Skeletal muscle satellite cell (primary cell): ENCODE data around the gene LMAN2L.

Source experiments
- H3K27me3 ChIP-seq: 2 replicates; pipeline ENCODE4 v1.7.0; 2013; ENCODE audit warnings: low read length; ENCODE audit not compliant: control insufficient read depth, insufficient read depth
- H3K36me3 ChIP-seq: 2 replicates; pipeline ENCODE4 v1.7.0; 2013; ENCODE audit warnings: mild to moderate bottlenecking, control low read depth, low read length; ENCODE audit not compliant: insufficient read depth
- H3K4me1 ChIP-seq: 2 replicates; pipeline ENCODE4 v1.7.0; 2013; ENCODE audit warnings: low read length; ENCODE audit not compliant: control insufficient read depth, insufficient read depth
- H3K4me2 ChIP-seq: 2 replicates; pipeline ENCODE4 v1.7.0; 2013; ENCODE audit warnings: mild to moderate bottlenecking, low read length
- H3K4me3 ChIP-seq: 2 replicates; pipeline ENCODE4 v1.7.0; 2013; ENCODE audit warnings: low read length
- H3K9ac ChIP-seq: 2 replicates; pipeline ENCODE4 v1.7.0; 2013; ENCODE audit warnings: mild to moderate bottlenecking, low read depth, low read length, moderate library complexity
- H3K9me3 ChIP-seq: replicated peaks from 2 replicates; pipeline ENCODE4 v1.7.0; 2013; ENCODE audit warnings: mild to moderate bottlenecking, control low read depth, low read length

LMAN2L gene

DNA sequence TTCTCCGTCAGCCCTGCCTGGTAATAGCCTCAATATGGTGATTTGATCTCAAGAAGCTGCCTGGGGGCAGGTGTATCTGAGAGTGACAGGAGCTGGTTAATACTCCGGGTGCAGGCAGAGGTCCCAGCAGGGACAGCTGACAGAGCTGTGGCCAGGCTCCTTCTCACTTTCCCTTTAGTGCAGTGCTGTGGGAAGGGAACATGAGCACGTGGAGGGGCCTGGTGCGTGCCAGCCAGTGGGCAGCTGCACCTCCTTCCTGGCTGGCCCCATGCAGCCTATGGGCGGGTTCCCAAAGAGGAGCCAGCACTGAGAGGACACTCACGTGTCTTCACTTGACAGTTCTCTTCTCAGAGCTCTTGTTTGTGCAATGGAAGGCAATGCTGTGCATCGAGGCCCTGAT is 29.9 kb upstream of the LMAN2L start:
- no peak overlapping the region for H3K4me3 ChIP-seq
- no peak overlapping the region for H3K4me2 ChIP-seq
- H3K27me3 ChIP-seq: no peaks in the 10 kb centered on the region
- no peaks in the 10 kb centered on the region for H3K36me3 ChIP-seq
- H3K9me3 ChIP-seq: no peaks in the 10 kb centered on the region
- H3K9ac ChIP-seq: no peak overlapping the region
- H3K4me1 ChIP-seq: no peaks in the 10 kb centered on the region

DNA sequence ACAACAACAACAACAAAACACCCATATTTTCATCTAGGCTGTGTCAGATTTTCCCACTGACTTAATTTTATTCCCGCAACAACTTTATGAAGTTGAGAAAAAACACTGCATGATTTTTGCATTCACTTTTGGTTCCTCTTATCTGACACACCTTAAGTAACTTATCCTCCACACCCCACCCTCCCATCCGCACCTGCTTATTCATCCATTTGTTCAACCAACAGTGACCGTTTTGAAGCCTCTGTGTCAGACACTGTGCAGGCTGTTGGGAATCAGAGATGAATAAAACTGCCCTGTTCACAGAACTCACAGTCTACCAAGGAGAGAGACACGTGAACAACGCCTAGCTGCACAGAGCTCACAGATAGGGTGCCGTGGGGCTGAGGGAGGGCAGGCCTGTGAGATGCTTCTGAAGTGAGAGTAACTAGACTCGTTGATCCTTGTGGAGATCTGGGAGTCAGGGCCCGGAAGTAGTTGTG is 28.3 kb upstream of the LMAN2L start:
- H3K4me3 ChIP-seq: no peak overlapping the region
- no peaks in the 10 kb centered on the region for H3K27me3 ChIP-seq
- H3K9ac ChIP-seq: no peak overlapping the region
- no peaks in the 10 kb centered on the region for H3K9me3 ChIP-seq
- no peak overlapping the region for H3K4me2 ChIP-seq
- H3K4me1 ChIP-seq: peaks cover 12% of the 10 kb centered on the region
- no peaks in the 10 kb centered on the region for H3K36me3 ChIP-seq

DNA sequence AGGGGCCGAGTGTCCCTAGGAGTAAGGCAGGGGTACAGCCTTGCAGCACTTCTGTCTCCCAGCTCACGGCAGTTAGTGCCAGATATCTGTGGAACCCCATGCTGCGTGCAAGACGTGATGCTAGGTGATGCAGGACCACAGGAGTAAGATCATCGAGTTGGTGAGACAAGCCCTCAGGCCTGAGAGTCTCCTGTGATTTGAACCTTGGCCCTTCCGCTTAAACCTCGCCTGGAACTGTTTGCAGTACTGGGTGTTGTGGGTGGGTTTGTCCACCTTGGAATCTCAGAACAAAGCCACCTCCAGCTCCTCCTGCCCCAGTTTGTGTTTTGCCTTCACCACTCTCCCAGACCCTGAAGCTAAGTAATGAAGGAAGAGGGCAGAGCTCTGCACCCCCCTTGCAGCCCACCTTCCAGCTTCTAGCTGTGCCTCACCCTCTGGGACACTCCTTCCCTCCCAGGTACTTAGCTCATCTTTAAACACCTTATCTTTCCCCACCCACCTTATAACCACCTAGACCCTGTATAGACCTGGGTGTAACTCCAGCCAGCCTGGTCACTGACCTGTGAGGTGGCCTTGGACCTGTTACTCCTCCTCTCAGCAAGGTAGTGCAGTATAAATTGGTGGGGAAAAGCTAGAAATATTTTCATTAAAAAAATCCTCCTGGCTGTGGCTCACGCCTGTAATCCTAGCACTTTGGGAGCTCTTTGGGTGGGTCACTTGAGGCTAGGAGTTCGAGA is 27.4 kb upstream of the LMAN2L start:
- H3K4me1 ChIP-seq: peaks cover 20% of the 10 kb centered on the region
- H3K9ac ChIP-seq: no peak overlapping the region

DNA sequence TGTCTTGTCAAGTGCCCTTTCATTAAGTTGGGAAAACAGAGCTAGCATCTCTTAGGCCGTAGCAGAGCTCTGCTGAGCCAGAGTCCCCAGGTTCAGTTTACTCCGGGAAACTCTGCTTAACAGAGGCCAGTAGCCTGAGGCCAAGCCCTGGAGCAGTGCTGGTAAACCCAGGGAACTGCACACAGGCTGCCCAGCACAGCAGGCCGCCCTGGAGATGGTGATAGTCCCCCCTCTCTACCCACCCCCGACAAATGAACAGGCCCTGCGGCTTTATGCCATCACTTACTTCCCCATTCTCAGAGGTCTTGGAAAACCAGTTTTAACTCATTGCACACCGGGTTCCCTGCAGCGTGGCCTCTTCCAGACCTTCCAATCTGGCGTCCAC is 24.4 kb upstream of the LMAN2L start:
- H3K4me1 ChIP-seq: peaks cover 39% of the 10 kb centered on the region

More for the DNA sequence above, 27.4 kb upstream of the LMAN2L start:
- Histone ChIP-seq H3K4me2 (no peak overlapping the region), H3K27me3 (no peaks in the 10 kb centered on the region), H3K4me3 (no peak overlapping the region), H3K36me3 (no peaks in the 10 kb centered on the region), H3K9me3 (no peaks in the 10 kb centered on the region)

DNA sequence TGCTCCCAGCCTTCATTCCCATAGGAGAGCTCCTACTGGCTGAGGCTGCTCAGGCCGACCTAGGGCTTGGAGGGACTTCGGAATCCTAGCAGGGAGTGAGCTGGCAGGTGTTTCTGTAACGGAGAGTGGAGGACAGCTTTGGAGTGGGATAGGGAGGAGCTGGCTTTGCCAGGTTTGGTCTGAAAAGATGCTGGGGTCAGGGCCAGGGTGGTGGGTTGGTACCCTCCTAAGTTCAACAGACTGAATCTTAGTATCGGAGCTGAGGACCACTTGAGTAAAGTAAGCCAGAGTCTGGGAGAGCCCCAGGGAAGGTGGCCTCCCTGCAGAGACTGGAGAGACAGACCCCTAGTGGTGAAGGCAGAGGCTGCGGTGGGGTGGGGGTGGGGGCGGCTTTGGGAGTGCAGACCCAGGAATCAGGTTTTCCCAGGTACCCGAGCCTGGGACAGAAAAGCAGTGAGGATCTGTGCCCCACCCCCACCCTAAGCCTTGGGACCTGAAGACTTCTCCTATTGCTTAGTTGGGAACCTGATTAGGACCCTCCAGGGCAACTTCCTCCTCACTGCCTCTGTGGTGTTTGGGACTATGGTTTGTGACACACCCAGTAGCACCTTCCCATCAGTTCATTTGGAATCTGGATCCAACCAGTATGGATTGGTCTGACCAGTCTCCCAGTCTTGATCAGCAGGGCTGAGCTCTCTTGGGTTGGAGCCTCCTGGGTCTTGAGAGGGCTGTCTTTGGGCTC is 23.8 kb upstream of the LMAN2L start:
- Histone ChIP-seq H3K4me3 (peak overlapping the region; percentile 60), H3K9me3 (no peaks in the 10 kb centered on the region), H3K36me3 (no peaks in the 10 kb centered on the region), H3K4me2 (peak overlapping the region; percentile 99), H3K9ac (peak overlapping the region; percentile 19), H3K27me3 (no peaks in the 10 kb centered on the region), H3K4me1 (peaks cover 39% of the 10 kb centered on the region)

More for the DNA sequence above, 24.4 kb upstream of the LMAN2L start:
- no peaks in the 10 kb centered on the region for H3K27me3 ChIP-seq
- H3K36me3 ChIP-seq: no peaks in the 10 kb centered on the region
- H3K4me3 ChIP-seq: peak overlapping the region; percentile 39
- peak overlapping the region; percentile 19 for H3K9ac ChIP-seq
- no peaks in the 10 kb centered on the region for H3K9me3 ChIP-seq
- H3K4me2 ChIP-seq: peak overlapping the region; percentile 99

DNA sequence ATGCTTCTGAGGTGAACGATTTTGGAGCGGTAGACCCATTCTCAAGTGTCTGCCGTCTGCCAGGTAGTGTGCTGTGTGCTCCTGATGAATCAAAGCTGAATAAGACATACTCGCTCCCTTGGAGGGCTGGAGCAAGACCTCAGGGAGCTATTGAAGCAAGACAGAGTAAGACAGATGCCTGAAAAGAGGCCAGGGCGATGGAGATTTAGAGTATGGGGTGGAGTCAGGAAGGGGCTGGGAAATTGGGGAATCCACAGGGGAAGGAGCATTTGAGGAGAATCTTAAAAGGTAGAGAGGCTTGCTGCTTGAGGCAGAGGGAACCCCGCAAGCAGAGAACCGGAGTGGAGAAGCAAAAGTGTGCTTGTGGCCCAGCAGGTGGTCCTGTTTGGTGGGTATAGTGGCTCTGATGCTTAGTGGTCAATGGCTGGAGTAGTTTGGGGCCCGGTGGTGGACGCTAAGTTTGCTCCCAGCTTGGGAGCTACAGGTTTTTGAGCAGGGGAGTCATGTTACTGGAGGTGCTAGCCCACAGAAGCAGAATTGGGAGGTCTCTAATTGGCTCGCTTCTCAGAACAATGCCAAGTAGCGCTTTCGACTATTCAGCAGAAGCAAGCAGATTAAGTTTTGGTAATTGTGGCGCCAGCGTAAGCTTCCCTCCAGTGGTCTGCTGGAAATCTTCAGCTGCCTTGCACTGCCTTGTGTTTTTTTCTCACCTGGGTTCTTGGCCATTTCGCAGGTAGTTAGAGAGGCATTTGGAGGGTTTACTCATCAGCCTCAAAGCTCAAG is 22.9 kb upstream of the LMAN2L start:
- H3K4me2 ChIP-seq: peak overlapping the region; percentile 99
- peaks cover 39% of the 10 kb centered on the region for H3K4me1 ChIP-seq
- peak overlapping the region; percentile 60 for H3K4me3 ChIP-seq
- no peak overlapping the region for H3K9ac ChIP-seq
- H3K27me3 ChIP-seq: no peaks in the 10 kb centered on the region
- H3K36me3 ChIP-seq: no peaks in the 10 kb centered on the region
- H3K9me3 ChIP-seq: no peaks in the 10 kb centered on the region

DNA sequence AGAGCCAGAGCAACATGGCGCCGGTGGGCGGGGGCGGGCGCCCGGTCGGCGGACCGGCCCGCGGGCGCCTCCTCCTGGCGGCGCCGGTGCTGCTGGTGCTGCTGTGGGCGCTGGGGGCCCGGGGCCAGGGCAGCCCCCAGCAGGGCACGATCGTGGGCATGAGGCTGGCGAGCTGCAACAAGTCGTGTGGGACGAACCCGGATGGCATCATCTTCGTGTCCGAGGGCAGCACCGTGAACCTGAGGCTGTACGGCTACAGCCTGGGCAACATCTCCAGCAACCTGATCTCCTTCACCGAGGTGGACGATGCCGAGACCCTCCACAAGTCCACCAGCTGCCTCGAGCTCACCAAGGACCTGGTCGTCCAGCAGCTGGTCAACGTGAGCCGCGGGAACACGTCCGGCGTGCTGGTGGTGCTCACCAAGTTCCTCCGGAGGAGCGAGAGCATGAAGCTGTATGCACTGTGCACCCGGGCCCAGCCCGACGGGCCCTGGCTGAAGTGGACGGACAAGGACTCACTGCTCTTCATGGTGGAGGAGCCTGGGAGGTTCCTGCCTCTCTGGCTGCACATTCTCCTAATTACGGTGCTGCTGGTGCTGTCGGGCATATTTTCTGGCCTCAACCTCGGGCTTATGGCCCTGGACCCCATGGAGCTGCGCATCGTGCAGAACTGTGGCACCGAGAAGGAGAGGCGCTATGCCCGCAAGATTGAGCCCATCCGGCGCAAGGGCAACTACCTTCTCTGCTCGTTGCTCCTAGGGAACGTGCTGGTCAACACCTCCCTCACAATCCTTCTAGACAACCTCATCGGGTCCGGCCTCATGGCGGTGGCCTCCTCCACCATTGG is 21.3 kb upstream of the LMAN2L start:
- Histone ChIP-seq H3K9me3 (no peaks in the 10 kb centered on the region), H3K4me1 (peaks cover 39% of the 10 kb centered on the region), H3K9ac (peak overlapping the region; percentile 67), H3K4me2 (peak overlapping the region; percentile 99), H3K4me3 (peak overlapping the region; percentile 92), H3K36me3 (no peaks in the 10 kb centered on the region), H3K27me3 (no peaks in the 10 kb centered on the region)

DNA sequence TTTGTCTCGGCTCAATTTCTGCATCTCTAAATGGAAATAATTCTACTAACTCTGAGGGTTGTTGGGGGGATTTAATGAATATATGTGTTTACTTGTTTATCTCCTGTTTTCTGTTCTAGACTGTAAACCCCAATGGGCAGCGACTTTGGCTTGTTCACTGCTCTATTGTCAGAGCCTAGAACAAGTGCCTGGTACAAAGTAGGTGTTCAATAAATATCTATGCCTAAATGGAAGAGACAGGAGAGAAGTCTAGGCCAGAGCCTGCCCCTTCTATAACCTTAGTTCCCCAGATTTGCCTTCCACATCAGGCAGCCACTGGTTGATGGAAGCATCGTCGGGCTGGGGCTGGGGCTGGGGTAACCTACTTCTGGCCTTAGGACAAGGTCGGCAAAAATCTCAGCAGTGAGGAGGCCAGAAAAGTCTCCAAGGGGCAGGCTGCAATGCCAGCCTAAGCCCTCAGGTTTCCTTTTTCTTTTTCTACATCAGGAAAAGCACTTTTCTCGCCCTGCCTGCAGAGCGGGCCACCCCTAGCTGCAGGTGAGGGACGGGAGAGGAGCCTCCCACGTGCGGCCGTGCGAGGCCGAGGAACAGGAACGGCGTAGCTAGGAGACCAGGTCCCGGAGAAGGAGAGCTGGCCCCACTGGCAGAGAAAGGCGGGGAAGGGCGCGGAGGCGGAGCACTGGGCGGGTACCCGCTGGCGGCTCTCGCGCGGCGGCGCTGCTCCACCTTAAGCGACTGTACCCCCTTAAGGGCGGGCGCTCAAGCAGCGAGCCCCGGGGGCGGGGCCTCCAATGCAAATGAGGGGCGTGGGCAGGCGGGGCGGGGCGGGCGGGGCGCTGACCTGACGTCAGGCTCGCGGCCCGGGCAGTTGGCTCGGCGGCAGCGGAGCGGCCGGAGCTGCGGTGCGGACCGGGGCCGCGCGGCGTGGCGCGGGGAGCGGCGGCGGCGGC is 20.4 kb upstream of the LMAN2L start, which contains the start of gene CNNM4:
TSS of gene CNNM4 (plus strand) at position 867 of the 950 bp plus-strand sequence. CDS start 98 bp downstream, outside the sequence.
- H3K4me3 ChIP-seq: peak within 1 kb of the TSS; percentile 92
- peaks cover 39% of the 10 kb centered on the region for H3K4me1 ChIP-seq
- no peaks in the 10 kb centered on the region for H3K27me3 ChIP-seq
- H3K4me2 ChIP-seq: peak within 1 kb of the TSS; percentile 99
- peak within 1 kb of the TSS; percentile 74 for H3K9ac ChIP-seq
- H3K9me3 ChIP-seq: no peaks in the 10 kb centered on the region
- no peaks in the 10 kb centered on the region for H3K36me3 ChIP-seq

DNA sequence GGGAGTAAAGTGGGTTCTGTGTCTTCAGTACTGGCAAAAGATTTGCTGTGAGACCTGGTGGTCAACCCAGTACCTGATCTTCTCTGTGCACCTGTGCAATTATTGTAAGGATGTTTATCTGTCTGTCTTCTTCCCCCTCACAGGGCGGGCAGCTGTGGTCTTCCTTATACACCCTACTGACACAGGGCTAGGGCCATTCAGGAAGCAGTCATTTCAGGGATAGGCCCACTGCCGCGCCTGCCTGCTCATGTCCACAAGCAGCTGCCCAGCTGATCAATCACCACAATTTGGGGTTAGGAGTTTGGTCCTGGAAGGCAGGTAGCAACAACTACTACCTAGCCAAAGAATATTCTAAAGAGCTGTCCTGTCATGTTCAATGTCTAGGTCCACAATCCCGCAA is 19.7 kb upstream of the LMAN2L start:
- Histone ChIP-seq H3K36me3 (no peaks in the 10 kb centered on the region), H3K4me3 (no peak overlapping the region), H3K9me3 (no peaks in the 10 kb centered on the region), H3K9ac (no peak overlapping the region), H3K4me1 (peaks cover 39% of the 10 kb centered on the region), H3K4me2 (no peak overlapping the region), H3K27me3 (no peaks in the 10 kb centered on the region)

DNA sequence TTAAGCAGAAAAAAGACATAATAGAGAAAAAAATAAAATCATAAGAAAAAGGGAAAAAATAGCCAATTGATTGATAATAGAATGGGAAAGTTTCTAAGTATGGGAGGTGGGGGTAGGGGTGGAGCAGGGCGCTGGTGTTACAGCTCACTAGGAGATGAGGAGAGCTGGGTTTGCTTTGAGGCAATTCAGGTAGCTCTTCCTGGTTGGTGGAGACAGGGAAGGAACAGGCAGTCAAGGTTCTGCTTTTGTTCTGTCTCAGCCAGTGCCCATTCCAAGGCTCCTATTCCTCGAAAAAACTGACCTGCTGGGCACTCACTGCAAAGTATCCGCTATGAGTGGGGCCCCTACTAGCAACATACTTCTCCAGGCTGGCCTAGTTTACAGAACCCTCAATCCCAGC is 19.1 kb upstream of the LMAN2L start:
- Histone ChIP-seq H3K4me1 (peaks cover 35% of the 10 kb centered on the region), H3K36me3 (no peaks in the 10 kb centered on the region), H3K4me3 (no peak overlapping the region), H3K27me3 (peaks cover 1% of the 10 kb centered on the region), H3K9me3 (no peaks in the 10 kb centered on the region), H3K9ac (no peak overlapping the region), H3K4me2 (no peak overlapping the region)
